Activated CD8-positive, alpha-beta memory T cell treated with anti-CD3 and anti-CD28 coated beads for 1 hour (primary cell): ENCODE measurements around the gene IGSF1.

ENCODE experiments used
- DNase-seq, 2 donors: peaks; one replicate each; pipeline ENCODE4 v3.0.0-alpha.2; 2020; ENCODE audit warnings: low read depth in 1 of 2; ENCODE audit errors: extremely low read depth in 1 of 2

Gene IGSF1

DNA sequence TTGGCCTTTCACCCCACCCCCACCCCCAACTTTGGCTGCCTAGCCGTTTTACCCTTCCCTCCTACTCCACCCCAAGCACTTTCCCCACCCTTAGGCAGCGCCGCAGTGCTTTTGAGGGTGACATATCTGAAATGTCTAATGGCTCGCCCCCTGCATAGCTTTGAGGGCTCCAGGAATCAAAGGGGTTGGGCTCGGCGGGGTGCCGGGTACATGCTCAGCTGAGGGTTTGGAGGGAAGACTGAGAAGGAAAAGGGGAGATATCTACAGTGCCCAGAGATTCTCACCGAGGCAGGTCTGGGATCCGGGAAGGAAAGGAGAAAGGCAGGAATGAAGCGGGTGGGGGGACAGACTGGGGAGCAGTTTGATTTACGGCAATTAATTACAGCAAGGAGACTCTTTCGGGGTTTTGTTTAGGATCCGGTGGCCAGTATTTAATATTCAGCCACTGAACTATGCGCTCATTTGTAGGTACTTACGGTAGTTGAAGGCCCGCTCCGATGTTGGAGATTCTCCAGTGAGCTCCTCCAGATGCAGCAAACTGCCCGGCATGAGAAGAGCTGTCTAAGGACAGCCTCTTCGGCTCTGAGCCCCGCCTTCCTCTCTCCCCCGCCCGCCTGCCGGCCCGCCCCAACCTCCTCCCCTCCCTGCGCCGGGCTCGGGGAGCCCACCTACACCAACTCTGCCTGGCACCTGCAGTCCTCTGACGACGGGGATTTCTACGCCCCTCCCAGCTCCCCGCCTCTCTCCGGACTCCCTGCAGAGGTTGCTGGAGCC, at the start of gene IGSF1:
Gene IGSF1 (minus strand): TSS at position 569 of the 774 bp plus-strand sequence. CDS start 2,632 bp downstream, outside the sequence.
- no peak for DNase-seq

GRCh38 chrX:131332331-131332730, 43.2 kb upstream of the IGSF1 start:
- DNase-seq: no peak

GRCh38 chrX:131331152-131331551, 42.0 kb upstream of the IGSF1 start:
- no peak for DNase-seq

GRCh38 chrX:131330735-131331134, 41.6 kb upstream of the IGSF1 start:
- DNase-seq: no peak

GRCh38 chrX:131322651-131323050, 33.5 kb upstream of the IGSF1 start:
- no peak for DNase-seq

DNA sequence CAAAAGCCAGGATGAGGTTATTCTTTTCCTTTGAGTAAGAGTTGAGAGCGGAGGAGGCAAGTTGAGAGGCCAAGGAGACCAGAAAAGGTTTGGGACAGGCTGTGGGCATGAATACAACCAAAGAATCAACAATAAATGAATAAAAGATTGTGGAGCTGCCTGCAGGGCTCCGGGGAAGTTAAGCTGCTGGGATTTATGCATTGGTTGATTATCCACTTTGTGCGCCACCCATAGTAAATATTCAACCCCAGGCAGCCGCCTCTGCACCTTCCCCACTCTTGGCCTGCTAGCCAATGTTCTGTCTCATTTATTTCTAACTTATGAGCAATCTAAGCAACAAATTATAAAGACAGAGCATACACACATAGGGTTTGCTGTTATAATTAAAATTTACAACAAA, 28.2 kb upstream of the IGSF1 start:
- DNase-seq: no peak

- DNase-seq: no peak
These were observed 27.2 kb upstream of the IGSF1 start for GRCh38 chrX:131316260-131316659.

GRCh38 chrX:131308980-131309379, 19.9 kb upstream of the IGSF1 start:
- DNase-seq: no peak

DNA sequence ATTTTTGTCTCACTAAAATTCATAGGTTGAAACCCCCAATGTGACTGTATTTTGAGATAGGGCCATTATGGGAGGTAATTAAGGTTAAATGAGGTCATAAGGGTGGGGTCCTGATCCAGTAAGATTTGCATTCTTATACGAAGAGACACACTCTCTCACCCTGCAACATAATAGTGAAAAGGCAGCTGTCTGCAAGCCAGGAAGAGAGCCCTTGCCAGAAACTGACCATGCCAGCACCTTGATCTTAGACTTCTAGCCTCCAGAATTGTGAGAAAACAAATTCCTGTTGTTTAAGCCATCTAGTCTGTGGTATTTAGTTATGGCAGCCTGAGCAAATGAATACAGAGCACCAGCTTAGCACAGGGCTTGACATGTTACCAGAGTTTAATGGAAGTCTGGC, 17.5 kb upstream of the IGSF1 start:
- DNase-seq: no peak

DNA sequence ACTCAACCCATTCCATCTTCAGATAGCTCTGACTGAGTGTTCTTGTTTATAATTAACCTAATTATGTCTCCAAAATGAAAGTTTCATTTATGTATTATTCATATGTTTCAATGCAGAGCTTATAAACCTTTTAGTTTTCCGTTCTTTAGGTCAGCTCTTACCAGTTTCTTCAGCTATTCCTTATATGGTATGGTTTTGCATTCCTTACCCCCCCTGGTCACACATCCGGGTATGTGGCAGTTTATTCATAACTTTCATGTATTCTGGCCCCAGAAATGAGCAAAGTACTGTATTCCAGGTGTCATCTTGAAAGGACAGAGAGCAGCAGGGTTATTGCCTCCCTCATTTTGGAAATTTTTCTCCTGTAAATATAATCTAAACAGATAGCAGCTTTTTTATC, 16.8 kb upstream of the IGSF1 start:
- no peak for DNase-seq

GRCh38 chrX:131302701-131303100, 13.6 kb upstream of the IGSF1 start:
- no peak for DNase-seq

- no peak for DNase-seq
These were observed 12.0 kb upstream of the IGSF1 start for GRCh38 chrX:131301155-131301554.

DNA sequence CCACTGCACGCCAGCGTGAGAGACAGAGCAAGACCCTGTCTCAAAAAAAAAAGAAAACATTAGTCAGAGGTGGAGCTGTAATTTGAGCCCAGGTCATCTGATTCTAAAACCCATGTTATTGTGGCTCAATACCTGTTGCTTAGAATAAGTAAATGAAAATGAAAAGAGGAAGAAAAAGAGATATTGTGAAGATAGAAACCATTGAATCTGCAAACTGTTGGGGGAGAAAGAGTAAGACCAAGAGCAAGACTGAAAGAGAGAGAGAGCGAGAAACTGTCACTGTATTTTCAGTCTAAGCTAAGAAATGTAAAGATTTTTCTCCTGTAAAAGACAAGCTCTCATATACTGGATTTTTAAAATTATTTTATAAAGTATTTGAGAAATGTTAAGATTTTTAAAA, 9.7 kb upstream of the IGSF1 start:
- no peak for DNase-seq

DNA sequence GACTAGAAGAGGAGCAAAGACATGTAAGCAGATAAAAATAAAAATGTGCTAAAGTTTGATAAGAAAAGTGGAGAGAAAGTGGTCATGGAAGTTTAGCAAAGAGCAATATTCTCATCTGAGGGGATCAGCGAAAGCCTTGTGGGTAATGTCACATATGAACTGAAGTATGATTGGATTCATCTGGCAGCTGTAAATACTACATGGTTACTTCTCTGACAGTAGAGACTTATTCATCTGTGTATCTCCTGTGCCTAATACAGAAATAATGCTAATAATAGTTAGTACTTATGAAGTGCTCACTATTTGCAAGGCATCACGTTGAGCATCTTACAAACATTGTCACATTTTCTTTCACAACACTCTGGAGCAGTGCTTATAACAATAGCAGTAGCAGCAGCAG, 8.9 kb upstream of the IGSF1 start:
- DNase-seq: no peak

GRCh38 chrX:131289527-131289926, 421 bp upstream of the IGSF1 start:
- DNase-seq: no peak

DNA sequence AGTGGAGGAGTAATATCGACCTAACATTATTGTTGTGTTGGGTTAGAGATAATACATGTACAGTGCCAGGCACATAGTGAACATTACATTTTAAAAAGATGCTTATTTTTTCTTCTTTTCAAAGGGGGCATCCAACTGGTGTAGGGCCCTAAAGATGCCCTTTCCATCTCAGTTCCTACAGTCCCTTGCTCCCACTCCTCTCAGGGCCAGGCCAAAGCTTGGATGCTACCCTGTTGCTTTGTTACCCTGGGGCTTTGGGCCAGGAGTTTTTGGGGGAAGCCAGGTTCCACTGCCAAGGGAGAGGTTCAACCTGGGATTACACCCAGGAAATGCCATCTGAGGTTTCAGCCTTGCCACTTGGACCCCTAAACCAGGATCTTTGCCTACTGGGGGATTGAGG, 918 bp downstream of the IGSF1 start:
- no peak for DNase-seq

DNA sequence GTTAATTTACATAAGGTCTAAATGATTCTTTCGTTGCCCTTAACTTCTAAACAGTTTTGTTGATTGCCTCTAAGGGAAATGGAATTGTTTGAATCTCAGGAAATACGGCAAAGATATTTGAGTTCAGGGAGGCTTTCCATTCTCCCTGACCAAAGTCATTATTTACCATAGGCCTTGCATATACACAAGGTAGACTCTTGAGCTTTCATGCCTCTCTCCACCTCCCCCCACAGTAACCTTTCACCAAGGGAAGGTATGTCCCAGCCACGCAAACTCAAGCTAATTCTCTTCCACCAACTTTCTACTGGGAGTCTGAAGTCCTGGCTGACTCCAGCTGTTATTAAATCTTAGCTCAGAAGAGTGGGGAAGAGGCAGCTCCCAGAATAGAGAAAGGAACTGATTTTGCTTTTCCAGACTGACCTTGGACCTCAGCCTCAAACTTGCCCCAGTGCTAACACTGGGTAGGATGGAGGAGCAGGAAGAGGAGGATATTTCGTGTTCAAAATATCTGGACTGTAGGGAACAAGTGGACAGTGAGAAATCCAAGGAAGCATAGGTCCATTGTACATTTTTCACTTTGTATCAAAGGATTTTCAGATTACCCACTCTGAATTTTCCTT, 1.4 kb downstream of the IGSF1 start:
- no peak for DNase-seq

- DNase-seq: no peak
These were observed 9.5 kb downstream of the IGSF1 start for GRCh38 chrX:131279617-131280016.

DNA sequence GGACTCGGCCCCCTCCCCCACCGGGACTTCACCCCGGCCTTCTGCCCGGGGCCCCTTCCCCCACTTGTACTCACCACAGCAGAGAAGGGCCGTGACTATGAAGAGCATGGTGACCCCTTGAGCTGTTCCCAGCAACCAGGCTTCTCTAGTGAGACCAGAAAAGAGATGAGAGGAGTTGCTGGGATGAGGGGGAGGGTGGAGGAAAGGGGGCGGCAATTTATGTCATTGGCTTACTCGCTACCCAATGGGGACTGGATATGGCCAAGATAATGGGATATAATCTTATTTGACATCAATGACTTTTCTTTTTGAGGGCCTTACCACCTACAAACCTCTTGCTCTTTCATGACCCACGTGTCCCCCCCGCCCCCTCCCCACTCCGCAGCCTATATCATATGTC, 9.9 kb downstream of the IGSF1 start:
- DNase-seq: no peak

GRCh38 chrX:131277543-131278136, 11.5 kb downstream of the IGSF1 start:
- DNase-seq: no peak

GRCh38 chrX:131273011-131273410, 16.1 kb downstream of the IGSF1 start:
- DNase-seq: no peak

- no peak for DNase-seq
These were observed 17.3 kb downstream of the IGSF1 start for GRCh38 chrX:131271826-131272225.
